B cell (primary cell): Measurements from ENCODE around the gene EYS. TPM values are rescaled to one million over a fixed set of nuclear protein-coding genes. Genes with fewer than 3 reads are reported as not detected.

Source experiments
- ATAC-seq: fragments of 200-7000 bp; cut with Tn5 transposase; one replicate; pipeline ENCODE4 v1.10.0; 2021; ENCODE audit warnings: low read depth, mild to moderate bottlenecking, moderate number of reproducible peaks, moderate library complexity
- CTCF ChIA-PET: fragments of 350-600 bp; sonication (Branson Sonifier 250); formaldehyde crosslinking; loops from one replicate; lab custom pipeline; 2021; ENCODE audit warnings: antibody characterized with exemption, inconsistent platforms; lab: Charles Lee
- POLR2A ChIA-PET: fragments of 350-600 bp; sonication (Branson Sonifier 250); formaldehyde crosslinking; loops from one replicate; lab custom pipeline; 2021; ENCODE audit warnings: antibody characterized with exemption; lab: Charles Lee
- DNase-seq: peaks from one replicate; pipeline ENCODE4 v3.0.0; 2013
- H2AFZ ChIP-seq: 2 replicates; pipeline ENCODE4 v1.6.1; 2012; ENCODE audit warnings: mild to moderate bottlenecking, low read depth, low read length; ENCODE audit not compliant: insufficient read depth, poor library complexity, severe bottlenecking
- H3K27ac ChIP-seq, 2 donors: 1 replicate in 1 of 2; 2 replicates in 1 of 2; pipeline ENCODE4 v1.5.1; 2012 to 2013; ENCODE audit warnings: low read length in 2 of 2, mild to moderate bottlenecking in 2 of 2, moderate library complexity in 1 of 2
- H3K27me3 ChIP-seq, 4 experiments: fragments of 200-600 bp in 1 of 4; sonication (generic) in 1 of 4; replicated peaks in 1 of 4; 1 replicate in 2 of 4; 2 replicates in 2 of 4; pipeline versions ENCODE4 v1.6.1 to v1.7.0; 2013 to 2016; ENCODE audit warnings: low read length in 3 of 4, mild to moderate bottlenecking in 2 of 4, mixed read lengths in 1 of 4, moderate library complexity in 1 of 4; ENCODE audit not compliant: insufficient read depth in 4 of 4, control insufficient read depth in 3 of 4; ENCODE audit errors: control extremely low read depth in 1 of 4
- H3K36me3 ChIP-seq, 2 experiments: replicated peaks in 1 of 2; 1 replicate in 1 of 2; 2 replicates in 1 of 2; pipeline versions ENCODE4 v1.6.1 to v1.7.1; 2013; ENCODE audit warnings: low read length in 1 of 2; ENCODE audit not compliant: insufficient read depth in 2 of 2, control insufficient read depth in 1 of 2; ENCODE audit errors: control extremely low read depth in 1 of 2, extremely low read depth in 1 of 2
- H3K4me1 ChIP-seq, 2 donors: fragments of 200-600 bp in 1 of 2; sonication (generic) in 1 of 2; 1 replicate in 1 of 2; 2 replicates in 1 of 2; pipeline versions ENCODE4 v1.5.1 to v1.6.1; 2013 to 2017; ENCODE audit warnings: low read length in 2 of 2; ENCODE audit not compliant: control insufficient read depth in 2 of 2, insufficient read depth in 2 of 2
- H3K4me2 ChIP-seq: replicated peaks from 2 replicates; pipeline ENCODE3; 2012; ENCODE audit warnings: mild to moderate bottlenecking, low read depth, low read length; ENCODE audit not compliant: poor library complexity, severe bottlenecking
- H3K4me3 ChIP-seq, 5 experiments: fragments of 200-600 bp in 1 of 5; sonication (generic) in 1 of 5; 1 replicate in 3 of 5; 2 replicates in 2 of 5; pipeline versions ENCODE4 v1.5.1 to v1.7.0; 2011 to 2016; ENCODE audit warnings: low read length in 4 of 5, mild to moderate bottlenecking in 4 of 5, low read depth in 2 of 5, control low read depth in 1 of 5, moderate library complexity in 1 of 5; ENCODE audit not compliant: insufficient read depth in 1 of 5; ENCODE audit errors: control extremely low read depth in 1 of 5, extremely low read depth in 1 of 5
- H3K79me2 ChIP-seq: fragments of 200-600 bp; sonication (generic); one replicate; pipeline ENCODE4 v1.6.0; 2016; ENCODE audit warnings: low read length; ENCODE audit not compliant: control insufficient read depth, insufficient read depth
- H3K9ac ChIP-seq: fragments of 200-600 bp; sonication (generic); 2 replicates; pipeline ENCODE4 v1.6.1; 2017; ENCODE audit warnings: mild to moderate bottlenecking, low read length, moderate library complexity
- H3K9me3 ChIP-seq, 3 donors: one replicate each; pipeline versions ENCODE4 v1.6.1 to v1.7.1; 2013; ENCODE audit warnings: low read length in 2 of 3; ENCODE audit not compliant: control insufficient read depth in 2 of 3, insufficient read depth in 1 of 3; ENCODE audit errors: control extremely low read depth in 1 of 3
- H4K20me1 ChIP-seq: 2 replicates; pipeline ENCODE4 v1.6.0; 2012; ENCODE audit warnings: mild to moderate bottlenecking, low read length; ENCODE audit not compliant: insufficient read depth, control insufficient read depth, poor library complexity, severe bottlenecking
- H3K27ac Mint-ChIP-seq: one replicate; pipeline ENCODE4 v1.8.0; 2021; ENCODE audit warnings: mixed read lengths
- H3K27me3 Mint-ChIP-seq: one replicate; pipeline ENCODE4 v1.8.0; 2021; ENCODE audit warnings: mixed read lengths
- H3K4me1 Mint-ChIP-seq: one replicate; pipeline ENCODE4 v1.8.0; 2021; ENCODE audit warnings: mixed read lengths
- H3K4me3 Mint-ChIP-seq: one replicate; pipeline ENCODE4 v1.8.0; 2021; ENCODE audit warnings: mixed read lengths
- H3K9me3 Mint-ChIP-seq: one replicate; pipeline ENCODE4 v1.8.0; 2022; ENCODE audit warnings: mixed read lengths; ENCODE audit not compliant: insufficient read depth
- CTCF ChIP-seq: fragments of 200-600 bp; IDR thresholded peaks from one replicate; pipeline ENCODE4 v1.8.0; 2022; ENCODE audit warnings: antibody characterized with exemption, mild to moderate bottlenecking
- EZH2 ChIP-seq: IDR thresholded peaks from 2 replicates; pipeline ENCODE4 v1.6.1; 2012; ENCODE audit warnings: borderline replicate concordance, low read depth, mild to moderate bottlenecking, moderate library complexity, low read length; ENCODE audit not compliant: insufficient read depth, poor library complexity, severe bottlenecking
- WGBS: methylation state at CpG from one replicate; pipeline ENCODE4 v1.1.5; 2013; ENCODE audit warnings: missing lambda C conversion rate; ENCODE audit not compliant: insufficient coverage; 5-methylcytosine and 5-hydroxymethylcytosine counted together
- intact Hi-C: fragments of 100-400 bp; cut with micrococcal nuclease; formaldehyde crosslinking; loops from one replicate; pipeline ENCODE4 v1.10.0; 2022
- polyA plus RNA-seq: library from polyadenylated mRNA; depleted of rRNA; stranded (reverse); fragments of >200 nt; gene quantifications from 2 replicates; pipeline ENCODE4 v1.2.3, GENCODE V29; 2012
- total RNA-seq, 2 donors: library from RNA; stranded (reverse); fragments of 120-200 nt in 1 of 2; gene quantifications; 1 replicate in 1 of 2; 2 replicates in 1 of 2; pipeline versions ENCODE4 v1.2.3 to v1.2.4, GENCODE V29; 2013 to 2022

Gene EYS
- total and polyA plus RNA-seq, 2 donors (not counting 1 experiment from before 2014, with no cell fraction given), result not detected

- Histone ChIP-seq H3K9ac (no peak overlapping the region), H3K9me3 (no peaks in the 10 kb centered on the region), H3K36me3 (no peaks in the 10 kb centered on the region), H4K20me1 (no peaks in the 10 kb centered on the region), H3K79me2 (no peaks in the 10 kb centered on the region), H3K27ac (no peak overlapping the region), H3K4me2 (no peak overlapping the region), H3K4me1 (no peaks in the 10 kb centered on the region), H3K27me3 (no peaks in the 10 kb centered on the region), H2AFZ (no peak overlapping the region), H3K4me3 (no peak overlapping the region)
- DNase-seq, result no peak
- intact Hi-C loops, result no loop called here
- ChIA-PET POLR2A (no interaction called here), CTCF (no interaction called here)
- H3K9me3 Mint-ChIP-seq, result peaks cover 4% of the 10 kb centered on the region
- no peaks in the 10 kb centered on the region for H3K4me1 Mint-ChIP-seq
- TF ChIP-seq EZH2 (no peak), CTCF (no peak)
- no peak overlapping the region for H3K27ac Mint-ChIP-seq
- ATAC-seq, result no peak
- H3K4me3 Mint-ChIP-seq, result no peak overlapping the region
- H3K27me3 Mint-ChIP-seq, result no peaks in the 10 kb centered on the region
Observed at GRCh38 chr6:64520050-64520449, 1187.0 kb downstream of the EYS start.

GRCh38 chr6:64516393-64516792 is 1190.6 kb downstream of the EYS start:
- intact Hi-C loops, result no loop called here
- no peak for TF ChIP-seq EZH2
- no peak for TF ChIP-seq CTCF

More at GRCh38 chr6:64516393-64516792, 1190.6 kb downstream of the EYS start:
- H3K27ac ChIP-seq, result no peak overlapping the region
- no peaks in the 10 kb centered on the region for H3K4me1 Mint-ChIP-seq
- H3K4me1 ChIP-seq, result no peaks in the 10 kb centered on the region
- H3K79me2 ChIP-seq, result no peaks in the 10 kb centered on the region
- H3K9me3 Mint-ChIP-seq, result peaks cover 4% of the 10 kb centered on the region
- ATAC-seq (no peak), DNase-seq (no peak)
- H2AFZ ChIP-seq, result no peak overlapping the region
- ChIA-PET CTCF (no interaction called here), POLR2A (no interaction called here)
- H3K27ac Mint-ChIP-seq, result no peak overlapping the region
- H4K20me1 ChIP-seq, result no peaks in the 10 kb centered on the region
- H3K4me3 Mint-ChIP-seq, result no peak overlapping the region
- WGBS, result no CpG with 5 or more reads among the region's 1 CpG
- H3K9ac ChIP-seq, result no peak overlapping the region
- no peaks in the 10 kb centered on the region for H3K9me3 ChIP-seq
- no peaks in the 10 kb centered on the region for H3K36me3 ChIP-seq
- H3K4me3 ChIP-seq, result no peak overlapping the region
- H3K27me3 ChIP-seq, result no peaks in the 10 kb centered on the region
- H3K4me2 ChIP-seq, result no peak overlapping the region
- H3K27me3 Mint-ChIP-seq, result no peaks in the 10 kb centered on the region
